Measurements from ENCODE around the gene EDEM3.
"Not testable (repeated sequence)": the region's sequence is repeated elsewhere in the genome, so short reads cannot be mapped to it uniquely, and the experiment has no call there.

Gene EDEM3

DNA sequence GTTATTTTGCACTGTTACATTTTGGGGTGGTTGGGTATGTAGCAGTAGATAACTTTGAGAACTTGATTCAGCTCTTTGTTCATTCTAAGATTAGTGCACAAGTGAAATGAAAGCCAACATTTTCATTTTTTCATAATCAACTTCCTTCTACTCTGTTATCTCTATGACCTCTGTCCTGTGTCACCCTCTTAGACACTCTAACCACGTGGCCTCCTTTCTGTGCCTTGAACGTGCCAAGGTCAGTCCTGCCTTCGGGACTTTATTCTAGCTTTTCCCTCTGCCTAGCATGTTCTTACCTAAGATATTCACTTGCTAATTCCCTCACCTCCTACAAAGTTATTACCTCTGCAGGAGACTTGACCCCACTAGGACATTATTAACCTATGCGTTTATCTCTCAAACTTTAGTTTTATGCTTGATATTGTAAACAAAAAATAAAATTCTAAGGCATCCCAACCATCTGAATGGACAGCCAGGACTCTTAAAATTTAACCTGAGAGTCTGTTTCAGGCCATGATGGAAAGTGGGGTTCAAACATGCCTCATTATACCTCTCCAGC is 19.2 kb upstream of the EDEM3 start:
- Histone ChIP-seq H3K9me3 (ENCODE audit: low read depth, low read length) (no peaks in the 10 kb centered on the region), H3K36me3 (ENCODE audit: insufficient read depth, low read length) (no peaks in the 10 kb centered on the region), H3K9ac (ENCODE audit: insufficient read length) (no peak overlapping the region), H3K4me3 (no peak overlapping the region), H3K27ac (no peak overlapping the region)
- TF ChIP-seq EZH2 (IDR thresholded peaks at IDR 0.05) (no peak), FOXP2 (optimal IDR thresholded peaks at IDR 0.05; ENCODE audit: control extremely low read depth, extremely low read length, insufficient read depth) (no peak), POLR2AphosphoS5 (IDR thresholded peaks at IDR 0.05; ENCODE audit: borderline replicate concordance, low read depth, low read length) (no peak)
- DNase-seq (ENCODE audit: low read depth, low spot score), result no peak

DNA sequence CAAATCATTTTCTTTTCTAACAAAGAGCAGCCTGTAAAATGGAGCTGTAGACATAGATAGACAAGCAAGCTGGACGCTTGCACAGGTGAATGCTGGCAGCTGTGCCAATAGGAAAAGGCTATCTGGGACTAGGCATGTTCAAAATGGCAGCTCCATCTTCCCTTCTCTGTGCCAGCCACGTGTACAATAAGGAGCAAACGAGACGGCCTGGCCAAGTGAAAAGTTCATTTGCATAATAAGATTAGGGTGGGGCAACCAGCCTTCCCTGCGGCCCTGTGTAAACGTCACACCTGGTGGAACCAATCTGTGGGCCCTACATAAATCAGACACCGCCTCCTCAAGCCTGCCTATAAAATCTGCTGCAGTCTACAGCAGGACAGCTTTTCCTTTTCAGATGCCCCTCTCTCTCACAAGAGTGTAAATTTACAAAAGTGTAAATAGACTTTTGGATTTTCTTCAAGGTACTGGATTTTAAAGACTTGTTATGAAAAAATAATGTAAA is 16.6 kb upstream of the EDEM3 start:
- TF ChIP-seq POLR2AphosphoS5 (IDR thresholded peaks at IDR 0.05; ENCODE audit: borderline replicate concordance, low read depth, low read length) (no peak), FOXP2 (optimal IDR thresholded peaks at IDR 0.05; ENCODE audit: control extremely low read depth, extremely low read length, insufficient read depth) (no peak), EZH2 (IDR thresholded peaks at IDR 0.05) (no peak)
- Histone ChIP-seq H3K9me3 (ENCODE audit: low read depth, low read length) (no peaks in the 10 kb centered on the region), H3K36me3 (ENCODE audit: insufficient read depth, low read length) (no peaks in the 10 kb centered on the region), H3K9ac (ENCODE audit: insufficient read length) (no peak overlapping the region), H3K27ac (no peak overlapping the region), H3K4me3 (no peak overlapping the region)
- DNase-seq (ENCODE audit: low read depth, low spot score), result no peak

DNA sequence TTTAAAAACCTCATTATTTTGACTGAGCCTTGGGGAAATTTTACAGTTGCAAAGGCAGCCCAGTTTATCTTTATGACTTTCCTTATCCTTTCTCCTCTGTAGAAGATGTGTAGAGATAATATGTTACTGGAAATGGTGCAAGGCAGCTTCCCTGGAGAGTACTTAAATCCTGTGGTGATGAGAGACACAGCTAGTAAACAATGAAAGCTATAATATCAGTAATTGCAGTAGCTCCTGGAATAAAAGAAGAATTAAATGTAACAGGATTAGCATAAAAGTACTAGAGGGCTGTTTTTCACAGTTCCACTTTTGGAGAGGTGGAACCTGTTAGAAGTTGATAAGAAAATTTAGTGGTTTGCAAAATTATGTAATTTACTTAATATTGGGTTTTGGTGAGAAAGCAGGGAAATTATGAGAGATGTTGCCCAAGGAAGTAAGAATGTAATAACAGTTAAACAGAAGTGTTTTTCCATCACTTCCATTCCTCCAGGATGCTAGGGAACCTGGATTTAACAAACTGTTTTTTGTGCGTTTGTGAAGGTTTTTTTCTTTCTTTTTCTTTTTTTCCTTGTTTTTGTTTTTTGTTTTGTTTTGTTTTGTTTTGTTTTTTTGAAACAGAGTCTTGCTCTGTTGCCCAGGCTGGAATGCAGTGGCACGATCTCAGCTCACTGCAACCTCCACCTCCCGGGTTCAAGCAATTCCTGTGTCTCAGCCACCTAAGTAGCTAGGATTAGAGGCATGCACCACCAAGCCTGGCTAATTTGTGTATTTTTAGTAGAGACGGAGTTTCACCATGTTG is 15.7 kb upstream of the EDEM3 start:
- Histone ChIP-seq H3K4me3 (no peak overlapping the region), H3K27ac (no peak overlapping the region), H3K9me3 (ENCODE audit: low read depth, low read length) (no peaks in the 10 kb centered on the region), H3K36me3 (ENCODE audit: insufficient read depth, low read length) (no peaks in the 10 kb centered on the region), H3K9ac (ENCODE audit: insufficient read length) (no peak overlapping the region)
- TF ChIP-seq FOXP2 (optimal IDR thresholded peaks at IDR 0.05; ENCODE audit: control extremely low read depth, extremely low read length, insufficient read depth) (no peak), POLR2AphosphoS5 (IDR thresholded peaks at IDR 0.05; ENCODE audit: borderline replicate concordance, low read depth, low read length) (no peak; the same call in 1 of the 2 replicates), EZH2 (IDR thresholded peaks at IDR 0.05) (no peak)
- peak; percentile 85 for DNase-seq (ENCODE audit: low read depth, low spot score)

DNA sequence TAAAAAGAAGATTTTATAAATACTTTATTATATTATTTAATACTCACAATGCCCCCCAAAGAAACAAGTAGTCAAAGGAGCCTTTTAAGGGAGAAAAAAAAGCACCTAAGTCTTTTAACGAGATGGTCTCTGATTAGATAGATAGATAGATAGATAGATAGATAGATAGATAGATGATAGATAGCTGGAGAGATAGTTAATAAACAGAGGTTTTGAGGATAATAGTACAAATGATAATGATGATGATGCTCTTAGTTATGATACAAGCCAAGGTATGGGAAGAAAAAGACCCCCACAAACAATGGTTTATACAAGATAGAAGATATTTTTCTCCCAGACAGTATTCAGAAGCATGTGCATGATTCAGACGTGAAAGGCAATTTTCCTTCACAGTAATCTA is 14.6 kb upstream of the EDEM3 start:
- Histone ChIP-seq H3K4me3 (no peak overlapping the region), H3K9me3 (ENCODE audit: low read depth, low read length) (no peaks in the 10 kb centered on the region), H3K9ac (ENCODE audit: insufficient read length) (no peak overlapping the region), H3K27ac (no peak overlapping the region), H3K36me3 (ENCODE audit: insufficient read depth, low read length) (no peaks in the 10 kb centered on the region)
- TF ChIP-seq POLR2AphosphoS5 (IDR thresholded peaks at IDR 0.05; ENCODE audit: borderline replicate concordance, low read depth, low read length) (no peak), FOXP2 (optimal IDR thresholded peaks at IDR 0.05; ENCODE audit: control extremely low read depth, extremely low read length, insufficient read depth) (no peak)
- DNase-seq (ENCODE audit: low read depth, low spot score), result no peak

DNA sequence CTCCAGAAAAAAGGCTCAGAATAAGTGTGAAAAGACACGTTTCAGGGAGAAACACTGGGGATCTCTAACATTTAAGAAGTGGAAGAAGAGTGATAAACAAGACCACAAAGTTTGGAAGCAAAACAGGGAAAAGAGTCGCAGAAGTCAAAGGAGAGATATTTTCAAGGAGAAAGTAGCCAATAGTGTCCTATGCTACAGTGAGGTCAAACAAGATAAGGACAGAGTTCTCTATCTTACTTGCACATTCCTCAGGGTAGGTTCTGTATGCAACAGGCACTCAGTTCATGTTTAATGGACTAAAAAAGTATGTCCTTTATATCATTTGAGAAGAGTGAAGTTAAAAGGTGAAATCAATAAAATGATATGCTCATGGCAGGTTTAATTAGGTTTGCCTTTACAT is 13.8 kb upstream of the EDEM3 start:
- Histone ChIP-seq H3K9ac (ENCODE audit: insufficient read length) (no peak overlapping the region), H3K4me3 (no peak overlapping the region), H3K36me3 (ENCODE audit: insufficient read depth, low read length) (no peaks in the 10 kb centered on the region), H3K9me3 (ENCODE audit: low read depth, low read length) (no peaks in the 10 kb centered on the region), H3K27ac (no peak overlapping the region)
- TF ChIP-seq EZH2 (IDR thresholded peaks at IDR 0.05), result no peak
- no peak for TF ChIP-seq POLR2AphosphoS5 (IDR thresholded peaks at IDR 0.05; ENCODE audit: borderline replicate concordance, low read depth, low read length)
- TF ChIP-seq FOXP2 (optimal IDR thresholded peaks at IDR 0.05; ENCODE audit: control extremely low read depth, extremely low read length, insufficient read depth), result no peak
- no peak for DNase-seq (ENCODE audit: low read depth, low spot score)

DNA sequence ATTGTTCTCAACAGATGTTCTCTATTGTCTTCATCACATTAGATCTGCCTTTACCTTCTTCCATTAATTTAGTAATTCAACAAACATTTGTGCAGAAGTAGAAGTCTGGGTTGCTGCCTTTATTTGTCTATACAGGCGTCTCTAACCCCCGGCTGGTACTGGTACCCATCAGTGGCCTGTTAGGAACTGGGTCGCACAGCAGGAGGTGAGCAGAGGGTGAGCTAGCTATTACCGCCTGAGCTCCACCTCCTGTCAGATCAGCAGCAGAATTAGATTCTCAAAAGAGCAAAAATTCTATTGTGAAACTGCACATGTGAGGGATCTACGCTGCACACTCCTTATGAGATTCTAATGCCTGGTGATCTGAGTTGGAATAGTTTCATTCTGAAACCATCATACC is 12.9 kb upstream of the EDEM3 start:
- Histone ChIP-seq H3K27ac (no peak overlapping the region), H3K9ac (ENCODE audit: insufficient read length) (no peak overlapping the region), H3K4me3 (no peak overlapping the region), H3K9me3 (ENCODE audit: low read depth, low read length) (no peaks in the 10 kb centered on the region), H3K36me3 (ENCODE audit: insufficient read depth, low read length) (no peaks in the 10 kb centered on the region)
- TF ChIP-seq EZH2 (IDR thresholded peaks at IDR 0.05) (no peak), FOXP2 (optimal IDR thresholded peaks at IDR 0.05; ENCODE audit: control extremely low read depth, extremely low read length, insufficient read depth) (no peak), POLR2AphosphoS5 (IDR thresholded peaks at IDR 0.05; ENCODE audit: borderline replicate concordance, low read depth, low read length) (no peak)
- DNase-seq (ENCODE audit: low read depth, low spot score), result no peak

DNA sequence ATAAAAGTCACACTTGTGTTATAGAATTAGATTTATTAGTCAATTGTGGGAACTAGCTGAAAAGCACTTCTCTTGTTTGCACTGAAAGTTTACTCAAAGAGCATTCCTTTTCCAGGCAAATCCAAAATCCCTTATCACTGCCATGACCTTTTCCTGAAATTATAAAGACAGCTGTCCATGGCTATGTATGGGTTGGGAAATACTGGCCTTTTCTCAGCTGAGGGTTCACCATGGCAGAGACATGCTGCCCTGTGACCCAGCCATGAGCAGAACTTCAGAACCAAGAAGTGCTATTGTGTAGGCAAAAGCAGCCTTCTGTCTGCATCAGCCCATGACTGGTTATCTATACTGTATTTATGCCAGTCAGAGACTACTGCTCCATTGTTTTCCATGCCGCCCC is 9.8 kb upstream of the EDEM3 start:
- no peaks in the 10 kb centered on the region for H3K36me3 ChIP-seq (ENCODE audit: insufficient read depth, low read length)
- H3K9me3 ChIP-seq (ENCODE audit: low read depth, low read length), result no peaks in the 10 kb centered on the region
- H3K9ac ChIP-seq (ENCODE audit: insufficient read length), result no peak overlapping the region
- no peak overlapping the region for H3K4me3 ChIP-seq
- DNase-seq (ENCODE audit: low read depth, low spot score), result no peak
- TF ChIP-seq FOXP2 (optimal IDR thresholded peaks at IDR 0.05; ENCODE audit: control extremely low read depth, extremely low read length, insufficient read depth) (no peak), EZH2 (IDR thresholded peaks at IDR 0.05) (no peak), POLR2AphosphoS5 (IDR thresholded peaks at IDR 0.05; ENCODE audit: borderline replicate concordance, low read depth, low read length) (no peak)
- H3K27ac ChIP-seq, result no peak overlapping the region

DNA sequence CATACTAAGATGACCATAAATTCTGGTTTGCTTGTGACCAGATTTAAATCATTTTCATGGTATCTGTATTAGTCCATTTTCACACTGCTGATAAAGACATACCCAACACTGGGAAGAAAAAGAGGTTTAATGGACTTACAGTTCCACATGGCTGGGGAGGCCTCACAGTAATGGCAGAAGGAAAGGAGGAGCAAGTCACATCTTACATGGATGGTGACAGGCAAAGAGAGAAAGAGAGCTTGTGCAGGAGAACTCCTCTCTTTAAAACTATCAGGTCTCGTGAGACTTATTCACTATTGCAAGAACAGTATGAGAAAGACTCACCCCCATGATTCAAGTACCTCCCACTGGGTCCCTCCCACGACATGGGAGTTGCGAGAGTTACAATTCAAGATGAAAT is 8.9 kb upstream of the EDEM3 start:
- not testable (repeated sequence) for DNase-seq (ENCODE audit: low read depth, low spot score); H3K9ac ChIP-seq (ENCODE audit: insufficient read length); H3K36me3 ChIP-seq (ENCODE audit: insufficient read depth, low read length); H3K9me3 ChIP-seq (ENCODE audit: low read depth, low read length); H3K27ac ChIP-seq; H3K4me3 ChIP-seq

Measured in SK-N-MC (cell line).